Endodermal cell (in vitro differentiated cells): ENCODE measurements around the gene SEZ6L. TPM values are rescaled to one million over a fixed set of nuclear protein-coding genes. Genes with fewer than 3 reads are reported as not detected.

Experiments used
- DNase-seq: peaks from one replicate; pipeline ENCODE4 v3.0.0-alpha.2; 2017
- H3K27ac ChIP-seq: 2 replicates; pipeline ENCODE4 v1.5.1; 2013; ENCODE audit warnings: mild to moderate bottlenecking, low read depth, low read length, moderate library complexity
- H3K27me3 ChIP-seq: 2 replicates; pipeline ENCODE4 v1.6.1; 2013; ENCODE audit warnings: mild to moderate bottlenecking, low read length, moderate library complexity; ENCODE audit not compliant: insufficient read depth, control insufficient read depth, poor library complexity, severe bottlenecking
- H3K36me3 ChIP-seq: 2 replicates; pipeline ENCODE4 v1.7.0; 2013; ENCODE audit warnings: mild to moderate bottlenecking, low read length, moderate library complexity; ENCODE audit not compliant: control insufficient read depth, insufficient read depth
- H3K4me1 ChIP-seq: one replicate; pipeline ENCODE4 v1.7.0; 2013; ENCODE audit warnings: low read length; ENCODE audit not compliant: control insufficient read depth, insufficient read depth
- H3K4me3 ChIP-seq: 2 replicates; pipeline ENCODE4 v1.5.1; 2013; ENCODE audit warnings: mild to moderate bottlenecking, low read length, moderate library complexity
- H3K9ac ChIP-seq: 2 replicates; pipeline ENCODE4 v1.6.1; 2013; ENCODE audit warnings: mild to moderate bottlenecking, low read length, moderate library complexity; ENCODE audit not compliant: poor library complexity, severe bottlenecking; ENCODE audit errors: extremely low read depth
- H3K9me3 ChIP-seq: 2 replicates; pipeline ENCODE4 v1.6.1; 2013; ENCODE audit warnings: mild to moderate bottlenecking, low read length, moderate library complexity; ENCODE audit not compliant: control insufficient read depth
- H3K27ac Mint-ChIP-seq: 2 replicates; pipeline ENCODE4 v1.8.0; 2020; ENCODE audit warnings: mixed read lengths
- H3K27me3 Mint-ChIP-seq: 2 replicates; pipeline ENCODE4 v1.8.0; 2021; ENCODE audit warnings: mild to moderate bottlenecking, mixed read lengths; ENCODE audit not compliant: insufficient read depth
- H3K36me3 Mint-ChIP-seq: 2 replicates; pipeline ENCODE4 v1.8.0; 2020; ENCODE audit warnings: low read depth, mixed read lengths
- H3K4me1 Mint-ChIP-seq: 2 replicates; pipeline ENCODE4 v1.8.0; 2020; ENCODE audit warnings: mixed read lengths
- H3K4me3 Mint-ChIP-seq: 2 replicates; pipeline ENCODE4 v1.8.0; 2020; ENCODE audit warnings: mild to moderate bottlenecking, moderate library complexity, mixed read lengths
- H3K9me3 Mint-ChIP-seq: 2 replicates; pipeline ENCODE4 v1.8.0; 2020; ENCODE audit warnings: mild to moderate bottlenecking, mixed read lengths
- WGBS, 2 experiments: methylation state at CpG; one replicate each; pipeline versions ENCODE4 v1.1.5 to v1.1.7; 2013; ENCODE audit warnings: missing lambda C conversion rate in 2 of 2, mixed read lengths in 1 of 2; ENCODE audit not compliant: insufficient coverage in 1 of 2, insufficient read length in 1 of 2; 5-methylcytosine and 5-hydroxymethylcytosine counted together
- total RNA-seq, 2 donors: library from RNA; stranded (reverse); fragmentation: NEBNext Ultra II Directional in 1 of 2; extraction: Animal tissue kit (Norgen Biotek cat#: 25700) in 1 of 2; gene quantifications; 2 replicates in 1 of 2; 3 replicates in 1 of 2; pipeline ENCODE4 v1.2.1, GENCODE V29; 2021
- TF ChIP-seq, protein P1 (sequence below): fragments of 200-600 bp; sonication (generic); conservative IDR thresholded peaks from 2 replicates; pipeline ENCODE4 v1.5.0; 2021; ENCODE audit warnings: antibody characterized with exemption, mild to moderate bottlenecking

The SEZ6L gene
- total RNA-seq, 2 donors from 2014 or later, result 32.1 to 39.4 TPM

DNA sequence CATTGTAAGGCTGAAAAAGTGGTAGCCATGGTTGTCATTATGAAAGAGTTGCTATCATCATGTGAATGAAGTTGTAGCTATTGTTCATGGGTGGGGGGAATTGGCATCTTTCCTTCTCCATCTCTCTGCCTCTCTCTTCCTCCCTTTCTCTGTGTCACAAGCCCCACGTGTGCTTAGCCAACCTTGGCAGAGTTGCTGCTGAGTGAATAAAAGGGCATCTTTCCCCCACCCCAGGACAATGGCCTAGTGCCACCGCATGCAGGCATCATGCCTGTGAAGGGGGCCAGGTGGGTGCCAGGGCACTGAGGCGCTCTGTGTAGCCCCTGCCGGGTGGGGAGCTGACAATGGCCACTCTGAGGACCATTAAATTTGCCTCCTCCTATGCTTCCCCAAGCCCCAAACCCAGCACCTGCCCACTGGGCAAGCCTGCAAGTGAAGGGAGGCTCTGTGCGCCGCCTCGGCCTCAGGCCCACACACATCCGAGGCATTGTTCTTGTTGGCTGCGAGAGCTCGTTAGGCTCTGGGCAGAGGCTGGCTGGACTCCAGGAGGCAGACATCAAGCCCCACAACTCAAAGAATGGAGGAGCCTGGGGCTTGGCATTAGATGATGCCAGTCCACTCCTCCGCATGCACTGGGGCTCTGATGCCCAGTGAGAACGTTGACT is 103.9 kb downstream of the SEZ6L start:
- Mint-ChIP-seq H3K27ac (no peak overlapping the region), H3K27me3 (no peaks in the 10 kb centered on the region), H3K36me3 (no peaks in the 10 kb centered on the region), H3K9me3 (no peaks in the 10 kb centered on the region), H3K4me3 (no peak overlapping the region), H3K4me1 (peaks cover 12% of the 10 kb centered on the region)
- no peaks in the 10 kb centered on the region for H3K27me3 ChIP-seq
- no peak overlapping the region for H3K9ac ChIP-seq
- 86 to 93% methylated on average over 6 to 12 of the region's 12 CpGs for WGBS, 2 experiments
- no peaks in the 10 kb centered on the region for H3K36me3 ChIP-seq
- no peak overlapping the region for H3K4me3 ChIP-seq
- TF ChIP-seq, protein P1, sequence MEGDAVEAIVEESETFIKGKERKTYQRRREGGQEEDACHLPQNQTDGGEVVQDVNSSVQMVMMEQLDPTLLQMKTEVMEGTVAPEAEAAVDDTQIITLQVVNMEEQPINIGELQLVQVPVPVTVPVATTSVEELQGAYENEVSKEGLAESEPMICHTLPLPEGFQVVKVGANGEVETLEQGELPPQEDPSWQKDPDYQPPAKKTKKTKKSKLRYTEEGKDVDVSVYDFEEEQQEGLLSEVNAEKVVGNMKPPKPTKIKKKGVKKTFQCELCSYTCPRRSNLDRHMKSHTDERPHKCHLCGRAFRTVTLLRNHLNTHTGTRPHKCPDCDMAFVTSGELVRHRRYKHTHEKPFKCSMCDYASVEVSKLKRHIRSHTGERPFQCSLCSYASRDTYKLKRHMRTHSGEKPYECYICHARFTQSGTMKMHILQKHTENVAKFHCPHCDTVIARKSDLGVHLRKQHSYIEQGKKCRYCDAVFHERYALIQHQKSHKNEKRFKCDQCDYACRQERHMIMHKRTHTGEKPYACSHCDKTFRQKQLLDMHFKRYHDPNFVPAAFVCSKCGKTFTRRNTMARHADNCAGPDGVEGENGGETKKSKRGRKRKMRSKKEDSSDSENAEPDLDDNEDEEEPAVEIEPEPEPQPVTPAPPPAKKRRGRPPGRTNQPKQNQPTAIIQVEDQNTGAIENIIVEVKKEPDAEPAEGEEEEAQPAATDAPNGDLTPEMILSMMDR, result no peak
- DNase-seq, result no peak
- H3K27ac ChIP-seq, result no peak overlapping the region
- H3K4me1 ChIP-seq, result no peaks in the 10 kb centered on the region
- H3K9me3 ChIP-seq, result no peaks in the 10 kb centered on the region

DNA sequence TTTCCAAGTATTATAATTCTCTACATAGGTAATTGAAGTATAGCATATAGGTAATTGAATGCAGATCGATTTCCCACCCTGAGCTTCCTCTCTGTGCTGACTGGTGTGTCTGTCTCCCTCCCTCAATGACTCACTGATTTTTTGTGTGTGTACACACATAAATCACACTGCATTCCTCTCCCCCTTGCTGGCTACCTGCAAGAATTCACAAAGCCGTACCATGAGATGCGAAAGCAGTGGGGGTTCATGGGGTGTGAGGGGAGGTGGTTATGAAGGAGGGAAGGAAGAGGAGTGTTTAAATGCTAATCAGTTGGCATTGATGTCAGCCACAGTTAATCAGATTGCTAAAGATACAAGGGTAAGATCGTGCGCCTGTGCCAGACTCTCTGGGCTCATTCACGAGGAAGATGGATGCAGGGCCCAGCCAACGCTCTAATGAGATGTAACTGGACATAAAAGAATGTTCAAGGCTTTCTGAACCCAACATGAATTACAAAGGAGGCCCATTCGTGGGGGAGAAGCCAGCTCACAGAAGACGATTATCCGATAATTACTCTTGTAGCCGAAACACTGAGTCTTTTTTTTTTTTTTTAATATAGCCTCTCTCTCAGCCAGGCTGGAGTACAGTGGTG is 107.4 kb downstream of the SEZ6L start:
- Histone ChIP-seq H3K27ac (no peak overlapping the region), H3K36me3 (no peaks in the 10 kb centered on the region), H3K4me3 (no peak overlapping the region), H3K9ac (no peak overlapping the region), H3K27me3 (no peaks in the 10 kb centered on the region), H3K4me1 (no peaks in the 10 kb centered on the region), H3K9me3 (no peaks in the 10 kb centered on the region)
- H3K36me3 Mint-ChIP-seq, result no peaks in the 10 kb centered on the region
- TF ChIP-seq, protein P1, result no peak
- WGBS, 2 experiments, result 78 to 83% methylated on average over 5 to 11 of the region's 11 CpGs
- peaks cover 12% of the 10 kb centered on the region for H3K4me1 Mint-ChIP-seq
- H3K4me3 Mint-ChIP-seq, result no peak overlapping the region
- no peak overlapping the region for H3K27ac Mint-ChIP-seq
- DNase-seq, result peak; percentile 74
- no peaks in the 10 kb centered on the region for H3K27me3 Mint-ChIP-seq
- H3K9me3 Mint-ChIP-seq, result no peaks in the 10 kb centered on the region

DNA sequence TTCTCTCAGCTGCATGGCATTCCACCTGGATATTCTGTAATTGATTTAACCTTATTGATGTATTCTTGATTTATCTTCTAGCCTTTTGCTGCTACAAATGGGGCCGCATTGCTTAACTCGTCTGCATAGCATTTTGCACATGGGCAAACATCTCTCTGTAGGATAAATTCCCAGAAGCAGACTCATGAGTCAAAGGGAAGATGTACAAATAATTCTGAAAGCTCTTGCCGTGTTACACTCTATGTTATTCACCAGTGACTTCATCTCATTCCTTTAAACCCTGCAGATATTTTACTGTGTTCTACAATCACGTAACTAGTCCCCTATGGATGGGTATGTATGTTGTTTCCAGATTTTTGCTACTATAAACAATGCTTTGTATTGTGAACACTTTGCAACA is 112.7 kb downstream of the SEZ6L start:
- Mint-ChIP-seq H3K36me3 (no peaks in the 10 kb centered on the region), H3K9me3 (no peaks in the 10 kb centered on the region), H3K27me3 (no peaks in the 10 kb centered on the region), H3K27ac (no peak overlapping the region), H3K4me1 (no peaks in the 10 kb centered on the region), H3K4me3 (no peak overlapping the region)
- 92 to 96% methylated on average over 3 to 4 of the region's 4 CpGs for WGBS, 2 experiments
- Histone ChIP-seq H3K4me3 (no peak overlapping the region), H3K27me3 (no peaks in the 10 kb centered on the region), H3K27ac (no peak overlapping the region), H3K9ac (no peak overlapping the region), H3K4me1 (no peaks in the 10 kb centered on the region), H3K9me3 (no peaks in the 10 kb centered on the region), H3K36me3 (no peaks in the 10 kb centered on the region)
- no peak for DNase-seq
- TF ChIP-seq, protein P1, result no peak
